Panc1 (cell line): ENCODE results near the gene SEMA4D. TPM values are rescaled to one million over a fixed set of nuclear protein-coding genes. Genes with fewer than 3 reads are reported as not detected.

Source experiments
- ATAC-seq: fragments of 200-7000 bp; cut with Tn5 transposase; 2 replicates; pipeline ENCODE4 v1.9.1; 2020; ENCODE audit warnings: mild to moderate bottlenecking, moderate library complexity
- BruUV-seq: library from RNA; stranded (reverse); fragments of 400-500 nt; replicated peaks from 2 replicates; lab custom pipeline; 2021; lab: Mats Ljungman, UMichigan
- CTCF ChIA-PET: fragments of 300-600 bp; sonication (Branson Sonifier 250); formaldehyde crosslinking; loops from one replicate; lab custom pipeline; 2022; ENCODE audit warnings: antibody characterized with exemption; lab: Charles Lee
- POLR2A ChIA-PET: fragments of 300-600 bp; sonication (Branson Sonifier 250); formaldehyde crosslinking; loops from one replicate; lab custom pipeline; 2022; ENCODE audit warnings: antibody characterized with exemption; lab: Charles Lee
- DNase-seq: peaks from one replicate; pipeline ENCODE4 v3.0.0-alpha.2; 2010; ENCODE audit warnings: low read depth, low spot score
- H3K27ac ChIP-seq: 2 replicates; pipeline ENCODE4 v1.5.1; 2011; ENCODE audit warnings: mild to moderate bottlenecking, low read length, inconsistent platforms
- H3K27me3 ChIP-seq: fragments of 200-500 bp; sonication (Bioruptor generic); 2 replicates; pipeline ENCODE4 v1.6.0; 2014; ENCODE audit warnings: low read length, inconsistent platforms; ENCODE audit not compliant: control insufficient read depth, insufficient read depth
- H3K36me3 ChIP-seq: fragments of 200-500 bp; sonication (Bioruptor generic); 2 replicates; pipeline ENCODE4 v1.5.1; 2014; ENCODE audit warnings: inconsistent platforms, mild to moderate bottlenecking, low read length, moderate library complexity; ENCODE audit not compliant: control insufficient read depth, insufficient read depth
- H3K4me1 ChIP-seq: 2 replicates; pipeline ENCODE4 v1.5.1; 2011; ENCODE audit warnings: inconsistent platforms, mild to moderate bottlenecking, low read length, moderate library complexity; ENCODE audit not compliant: control insufficient read depth, insufficient read depth
- H3K4me3 ChIP-seq, 2 experiments: 2 replicates each; pipeline ENCODE4 v1.5.1; 2011 to 2012; ENCODE audit warnings: low read depth in 2 of 2, low read length in 2 of 2, mild to moderate bottlenecking in 2 of 2, inconsistent platforms in 1 of 2, moderate library complexity in 1 of 2
- H3K9me3 ChIP-seq: fragments of 200-500 bp; sonication (Bioruptor generic); 2 replicates; pipeline ENCODE4 v1.5.1; 2014; ENCODE audit warnings: low read depth, mild to moderate bottlenecking, inconsistent platforms, low read length, moderate library complexity; ENCODE audit not compliant: control insufficient read depth, insufficient read depth
- CTCF ChIP-seq: fragments of 450-650 bp; IDR thresholded peaks from 2 replicates; pipeline ENCODE4 v1.5.1; 2017; ENCODE audit warnings: mild to moderate bottlenecking
- POLR2AphosphoS5 ChIP-seq: IDR thresholded peaks from 2 replicates; pipeline ENCODE4 v1.6.1; 2012; ENCODE audit warnings: mild to moderate bottlenecking, low read depth, low read length, moderate library complexity
- SIN3A ChIP-seq: IDR thresholded peaks from 2 replicates; pipeline ENCODE4 v1.6.1; 2012; ENCODE audit warnings: low read depth, mild to moderate bottlenecking, low read length, moderate library complexity, borderline replicate concordance; ENCODE audit not compliant: insufficient read depth
- TCF7L2 ChIP-seq: IDR thresholded peaks from 2 replicates; pipeline ENCODE4 v1.6.1; 2011; ENCODE audit warnings: mild to moderate bottlenecking, low read depth, low read length, inconsistent platforms
- in situ Hi-C: cut with HindIII; loops from 2 replicates; pipeline ENCODE4 v1.10.0; 2016; ENCODE audit warnings: low sequenced_read_pairs, low pct_unique_long_range_greater_than_20kb
- intact Hi-C: fragments of 100-400 bp; cut with micrococcal nuclease; formaldehyde crosslinking; loops from one replicate; pipeline ENCODE4 v1.10.0; 2022; ENCODE audit not compliant: unreplicated experiment
- total RNA-seq: library from RNA; stranded (reverse); gene quantifications from one replicate; pipeline ENCODE4 v1.2.1, GENCODE V29; 2021; ENCODE audit not compliant: unreplicated experiment
- TF ChIP-seq, protein P1 (sequence below), 2 experiments: IDR thresholded peaks; 2 replicates each; pipeline ENCODE4 v1.6.1; 2011 to 2012; ENCODE audit warnings: low read depth in 2 of 2, control low read depth in 1 of 2, low read length in 1 of 2, mild to moderate bottlenecking in 1 of 2, moderate library complexity in 1 of 2; ENCODE audit not compliant: insufficient read depth in 1 of 2

SEMA4D gene
- total RNA-seq, 1 experiment from 2014 or later, result 6.5 TPM

DNA sequence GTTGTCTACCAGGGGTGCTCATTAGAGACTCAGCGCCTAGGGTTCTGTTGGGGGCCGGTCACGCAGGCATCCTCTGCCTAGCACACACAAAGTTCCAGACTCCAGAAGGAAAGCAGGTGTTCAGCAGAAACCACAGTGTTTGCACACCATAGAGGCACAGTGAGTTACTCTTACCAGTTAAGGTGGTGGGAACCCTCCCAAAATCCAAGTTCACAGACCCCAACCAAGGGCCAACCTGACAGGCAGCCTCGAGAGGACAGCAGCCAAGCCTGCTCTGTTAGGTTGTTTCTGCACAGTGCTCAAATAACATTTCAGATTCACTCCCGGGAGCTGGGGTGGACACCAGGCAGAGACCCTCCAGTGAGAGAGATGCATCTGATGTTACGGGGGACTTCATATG is 143.4 kb downstream of the SEMA4D start:
- Histone ChIP-seq H3K27me3 (no peaks in the 10 kb centered on the region), H3K9me3 (no peaks in the 10 kb centered on the region), H3K27ac (no peak overlapping the region), H3K36me3 (no peaks in the 10 kb centered on the region), H3K4me1 (no peaks in the 10 kb centered on the region), H3K4me3 (no peak overlapping the region)
- BruUV-seq, result no TSS peak
- ATAC-seq (no peak), DNase-seq (no peak)
- intact Hi-C loops (no loop called here), in situ Hi-C loops (no loop called here)
- CTCF ChIA-PET, result no interaction called here
- TF ChIP-seq, protein P1, sequence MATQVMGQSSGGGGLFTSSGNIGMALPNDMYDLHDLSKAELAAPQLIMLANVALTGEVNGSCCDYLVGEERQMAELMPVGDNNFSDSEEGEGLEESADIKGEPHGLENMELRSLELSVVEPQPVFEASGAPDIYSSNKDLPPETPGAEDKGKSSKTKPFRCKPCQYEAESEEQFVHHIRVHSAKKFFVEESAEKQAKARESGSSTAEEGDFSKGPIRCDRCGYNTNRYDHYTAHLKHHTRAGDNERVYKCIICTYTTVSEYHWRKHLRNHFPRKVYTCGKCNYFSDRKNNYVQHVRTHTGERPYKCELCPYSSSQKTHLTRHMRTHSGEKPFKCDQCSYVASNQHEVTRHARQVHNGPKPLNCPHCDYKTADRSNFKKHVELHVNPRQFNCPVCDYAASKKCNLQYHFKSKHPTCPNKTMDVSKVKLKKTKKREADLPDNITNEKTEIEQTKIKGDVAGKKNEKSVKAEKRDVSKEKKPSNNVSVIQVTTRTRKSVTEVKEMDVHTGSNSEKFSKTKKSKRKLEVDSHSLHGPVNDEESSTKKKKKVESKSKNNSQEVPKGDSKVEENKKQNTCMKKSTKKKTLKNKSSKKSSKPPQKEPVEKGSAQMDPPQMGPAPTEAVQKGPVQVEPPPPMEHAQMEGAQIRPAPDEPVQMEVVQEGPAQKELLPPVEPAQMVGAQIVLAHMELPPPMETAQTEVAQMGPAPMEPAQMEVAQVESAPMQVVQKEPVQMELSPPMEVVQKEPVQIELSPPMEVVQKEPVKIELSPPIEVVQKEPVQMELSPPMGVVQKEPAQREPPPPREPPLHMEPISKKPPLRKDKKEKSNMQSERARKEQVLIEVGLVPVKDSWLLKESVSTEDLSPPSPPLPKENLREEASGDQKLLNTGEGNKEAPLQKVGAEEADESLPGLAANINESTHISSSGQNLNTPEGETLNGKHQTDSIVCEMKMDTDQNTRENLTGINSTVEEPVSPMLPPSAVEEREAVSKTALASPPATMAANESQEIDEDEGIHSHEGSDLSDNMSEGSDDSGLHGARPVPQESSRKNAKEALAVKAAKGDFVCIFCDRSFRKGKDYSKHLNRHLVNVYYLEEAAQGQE (IDR thresholded peaks at IDR 0.05; ENCODE audit: insufficient read depth in 1 of 2, low read depth in 2 of 2, low read length in 1 of 2), result no peak
- TF ChIP-seq POLR2AphosphoS5 (no peak), CTCF (no peak), TCF7L2 (no peak), SIN3A (no peak)
- POLR2A ChIA-PET, result no interaction called here

DNA sequence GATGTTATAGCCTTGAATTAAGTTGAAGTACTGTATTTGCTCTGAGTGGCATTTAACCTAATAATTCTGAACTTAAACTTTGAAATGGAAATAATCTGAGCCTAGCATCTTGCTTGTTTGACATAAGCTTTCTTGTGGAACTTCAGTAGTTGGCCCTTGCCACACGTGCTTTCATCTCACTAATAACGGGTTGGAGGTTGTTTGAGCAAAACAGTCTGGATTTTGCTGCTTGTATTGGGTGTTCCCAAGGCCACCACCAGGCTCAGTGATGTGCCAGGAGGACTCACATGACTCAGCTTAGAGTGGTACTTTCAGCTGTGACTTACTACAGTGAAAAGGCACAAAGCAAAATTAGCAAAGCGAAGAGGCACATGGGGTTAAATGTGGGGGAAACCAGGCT is 143.9 kb downstream of the SEMA4D start:
- no TSS peak for BruUV-seq
- H3K9me3 ChIP-seq, result no peaks in the 10 kb centered on the region
- H3K27me3 ChIP-seq, result no peaks in the 10 kb centered on the region
- no peak for TF ChIP-seq POLR2AphosphoS5
- TF ChIP-seq, protein P1 (IDR thresholded peaks at IDR 0.05; ENCODE audit: insufficient read depth in 1 of 2, low read depth in 2 of 2, low read length in 1 of 2), result no peak
- no peak for TF ChIP-seq SIN3A
- TF ChIP-seq CTCF, result no peak
- TF ChIP-seq TCF7L2, result no peak
- ChIA-PET POLR2A (no interaction called here), CTCF (no interaction called here)
- ATAC-seq (no peak), DNase-seq (no peak)
- H3K36me3 ChIP-seq, result peaks cover 4% of the 10 kb centered on the region; the same call in 1 of the 2 replicates
- intact Hi-C loops (no loop called here), in situ Hi-C loops (no loop called here)
- no peak overlapping the region for H3K27ac ChIP-seq
- H3K4me1 ChIP-seq, result no peaks in the 10 kb centered on the region
- no peak overlapping the region for H3K4me3 ChIP-seq
